ENCODE results near the gene MOCS3. TPM values are rescaled to one million over a fixed set of nuclear protein-coding genes. Genes with fewer than 3 reads are reported as not detected.

Gene MOCS3, protein sequence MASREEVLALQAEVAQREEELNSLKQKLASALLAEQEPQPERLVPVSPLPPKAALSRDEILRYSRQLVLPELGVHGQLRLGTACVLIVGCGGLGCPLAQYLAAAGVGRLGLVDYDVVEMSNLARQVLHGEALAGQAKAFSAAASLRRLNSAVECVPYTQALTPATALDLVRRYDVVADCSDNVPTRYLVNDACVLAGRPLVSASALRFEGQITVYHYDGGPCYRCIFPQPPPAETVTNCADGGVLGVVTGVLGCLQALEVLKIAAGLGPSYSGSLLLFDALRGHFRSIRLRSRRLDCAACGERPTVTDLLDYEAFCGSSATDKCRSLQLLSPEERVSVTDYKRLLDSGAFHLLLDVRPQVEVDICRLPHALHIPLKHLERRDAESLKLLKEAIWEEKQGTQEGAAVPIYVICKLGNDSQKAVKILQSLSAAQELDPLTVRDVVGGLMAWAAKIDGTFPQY
- 1 to 10 TPM; 3.0 to 5.6 (median 5.0) TPM for total RNA-seq
- 1 to 10 TPM; 3.3 to 3.8 TPM for polyA plus RNA-seq
- long read RNA-seq, donor 1, full-length matches to known transcripts = 84 of 84 reads
- long read RNA-seq, donor 1, partial matches to known transcripts = 0 of 84 reads
- long read RNA-seq, donor 1, other reads (novel, unspliced or antisense) = 0 of 84 reads
- long read RNA-seq, donor 2, full-length matches to known transcripts = 27 of 27 reads
- long read RNA-seq, donor 2, partial matches to known transcripts = 0 of 27 reads
- long read RNA-seq, donor 2, other reads (novel, unspliced or antisense) = 0 of 27 reads
- long read RNA-seq, donor 3, full-length matches to known transcripts = 22 of 22 reads
- long read RNA-seq, donor 3, partial matches to known transcripts = 0 of 22 reads
- long read RNA-seq, donor 3, other reads (novel, unspliced or antisense) = 0 of 22 reads

DNA sequence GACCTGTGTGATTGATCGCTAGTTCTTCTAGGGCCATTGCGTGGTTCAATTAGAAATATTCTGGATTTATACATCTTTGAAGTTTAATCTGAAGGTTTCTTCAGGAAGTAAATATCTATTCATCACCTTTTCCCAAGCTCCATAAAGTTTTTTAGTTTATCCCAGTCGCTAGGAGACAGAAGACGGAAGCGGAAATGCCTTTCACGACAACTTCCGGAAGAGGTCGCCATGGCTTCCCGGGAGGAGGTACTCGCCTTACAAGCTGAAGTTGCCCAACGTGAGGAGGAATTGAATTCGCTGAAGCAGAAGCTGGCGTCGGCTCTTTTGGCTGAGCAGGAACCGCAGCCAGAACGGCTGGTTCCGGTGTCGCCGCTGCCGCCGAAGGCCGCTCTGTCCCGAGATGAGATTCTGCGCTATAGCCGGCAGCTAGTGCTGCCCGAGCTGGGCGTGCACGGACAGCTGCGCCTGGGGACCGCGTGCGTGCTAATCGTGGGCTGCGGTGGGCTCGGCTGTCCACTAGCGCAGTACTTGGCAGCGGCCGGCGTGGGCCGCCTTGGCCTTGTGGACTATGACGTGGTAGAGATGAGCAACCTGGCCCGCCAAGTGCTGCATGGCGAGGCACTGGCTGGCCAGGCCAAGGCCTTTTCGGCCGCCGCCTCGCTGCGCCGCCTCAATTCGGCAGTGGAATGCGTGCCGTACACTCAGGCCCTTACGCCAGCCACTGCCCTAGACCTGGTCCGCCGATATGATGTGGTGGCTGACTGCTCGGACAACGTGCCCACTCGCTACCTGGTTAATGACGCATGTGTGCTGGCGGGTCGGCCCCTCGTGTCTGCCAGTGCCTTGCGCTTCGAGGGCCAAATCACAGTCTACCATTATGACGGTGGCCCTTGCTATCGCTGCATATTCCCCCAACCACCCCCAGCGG is at the start of gene MOCS3:
Gene MOCS3 (plus strand): TSS at position 204 of the 928 bp plus-strand sequence. CDS start 25 bp downstream, at position 229.
- DNase-seq = peak; percentile 78 to 83 (median 81)
- TF ChIP-seq EP300 (IDR thresholded peaks at IDR 0.05) = peak; percentile 40
- no peak for TF ChIP-seq POLR2A (IDR thresholded peaks at IDR 0.05)
- Histone ChIP-seq H3K27ac (peak within 1 kb of the TSS; percentile 84 to 86), H3K4me1 (ENCODE audit: insufficient read depth) (peaks cover 15% of the 10 kb centered on the region), H3K4me3 (peak within 1 kb of the TSS; percentile 85), H3K9me3 (no peaks in the 10 kb centered on the region), H3K36me3 (no peaks in the 10 kb centered on the region), H3K27me3 (no peaks in the 10 kb centered on the region)
- WGBS, 3 donors = 1 to 2% (median 1%) methylated on average over 45 to 67 of the region's 67 CpGs
- intact Hi-C loops (cut with DNase I) = no loop called here

GRCh38 chr20:50909413-50909812 is 49.2 kb upstream of the MOCS3 start:
- H3K27ac ChIP-seq = no peak overlapping the region
- no peak overlapping the region for H3K4me3 ChIP-seq
- WGBS, 3 donors = 88 to 94% (median 89%) methylated on average over 3 of the region's 3 CpGs
- DNase-seq = no peak
- H3K27me3 ChIP-seq = no peaks in the 10 kb centered on the region
- H3K4me1 ChIP-seq (ENCODE audit: insufficient read depth) = peaks cover 13% of the 10 kb centered on the region
- H3K36me3 ChIP-seq = no peaks in the 10 kb centered on the region
- no peaks in the 10 kb centered on the region for H3K9me3 ChIP-seq
- intact Hi-C loops (cut with DNase I) = no loop called here
- TF ChIP-seq EP300 (IDR thresholded peaks at IDR 0.05) = no peak
- TF ChIP-seq, protein P1, sequence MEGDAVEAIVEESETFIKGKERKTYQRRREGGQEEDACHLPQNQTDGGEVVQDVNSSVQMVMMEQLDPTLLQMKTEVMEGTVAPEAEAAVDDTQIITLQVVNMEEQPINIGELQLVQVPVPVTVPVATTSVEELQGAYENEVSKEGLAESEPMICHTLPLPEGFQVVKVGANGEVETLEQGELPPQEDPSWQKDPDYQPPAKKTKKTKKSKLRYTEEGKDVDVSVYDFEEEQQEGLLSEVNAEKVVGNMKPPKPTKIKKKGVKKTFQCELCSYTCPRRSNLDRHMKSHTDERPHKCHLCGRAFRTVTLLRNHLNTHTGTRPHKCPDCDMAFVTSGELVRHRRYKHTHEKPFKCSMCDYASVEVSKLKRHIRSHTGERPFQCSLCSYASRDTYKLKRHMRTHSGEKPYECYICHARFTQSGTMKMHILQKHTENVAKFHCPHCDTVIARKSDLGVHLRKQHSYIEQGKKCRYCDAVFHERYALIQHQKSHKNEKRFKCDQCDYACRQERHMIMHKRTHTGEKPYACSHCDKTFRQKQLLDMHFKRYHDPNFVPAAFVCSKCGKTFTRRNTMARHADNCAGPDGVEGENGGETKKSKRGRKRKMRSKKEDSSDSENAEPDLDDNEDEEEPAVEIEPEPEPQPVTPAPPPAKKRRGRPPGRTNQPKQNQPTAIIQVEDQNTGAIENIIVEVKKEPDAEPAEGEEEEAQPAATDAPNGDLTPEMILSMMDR (IDR thresholded peaks at IDR 0.05) = no peak

DNA sequence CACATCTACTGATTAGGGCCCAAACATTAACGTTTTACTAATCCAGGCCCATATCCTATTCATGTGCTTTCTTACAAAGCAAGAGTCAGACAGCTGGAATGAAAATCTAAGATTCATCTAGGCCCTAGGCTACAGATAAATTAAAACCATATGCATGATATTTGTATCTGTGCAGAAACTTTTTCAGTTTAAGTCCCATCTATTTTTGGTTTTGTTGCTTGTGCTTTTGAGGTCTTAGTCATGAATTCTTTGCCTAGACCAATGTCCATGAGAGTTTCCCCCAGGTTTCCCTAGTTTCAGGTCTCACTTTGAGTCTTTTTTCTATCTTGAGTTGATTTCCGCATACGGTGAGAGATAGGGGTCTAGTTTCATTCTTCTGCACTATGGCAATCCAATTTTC is 47.6 kb upstream of the MOCS3 start:
- no peaks in the 10 kb centered on the region for H3K27me3 ChIP-seq
- 50 to 78% (median 54%) methylated on average over 3 of the region's 3 CpGs for WGBS, 3 donors
- intact Hi-C loops (cut with DNase I) = no loop called here
- no peaks in the 10 kb centered on the region for H3K36me3 ChIP-seq
- DNase-seq = no peak
- H3K4me3 ChIP-seq = no peak overlapping the region
- H3K9me3 ChIP-seq = no peaks in the 10 kb centered on the region
- no peak overlapping the region for H3K27ac ChIP-seq
- H3K4me1 ChIP-seq (ENCODE audit: insufficient read depth) = peaks cover 13% of the 10 kb centered on the region
- TF ChIP-seq POLR2A (IDR thresholded peaks at IDR 0.05) (no peak), EP300 (IDR thresholded peaks at IDR 0.05) (no peak)
- TF ChIP-seq, protein P1 (IDR thresholded peaks at IDR 0.05) = no peak

DNA sequence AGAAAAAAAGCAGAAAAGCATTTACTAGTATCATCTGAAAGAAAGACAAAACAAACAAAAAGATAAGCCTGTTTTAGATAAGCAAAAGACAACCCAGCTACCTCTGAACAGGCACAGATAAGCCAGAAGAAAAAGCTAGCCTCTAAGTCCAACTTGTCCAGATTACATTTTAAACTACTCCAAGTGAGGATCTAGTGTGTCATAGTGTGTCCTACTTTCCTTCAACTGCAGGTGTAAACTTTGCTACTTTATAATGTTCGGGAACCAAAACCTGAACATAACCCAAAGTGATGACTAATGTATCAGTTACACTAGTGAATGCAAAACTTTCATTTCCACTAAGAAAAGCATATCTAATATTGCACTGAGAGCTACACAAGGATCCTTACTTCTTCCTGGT is 46.9 kb upstream of the MOCS3 start:
- Histone ChIP-seq H3K27me3 (no peaks in the 10 kb centered on the region), H3K36me3 (no peaks in the 10 kb centered on the region), H3K9me3 (no peaks in the 10 kb centered on the region), H3K27ac (no peak overlapping the region), H3K4me1 (ENCODE audit: insufficient read depth) (peaks cover 15% of the 10 kb centered on the region), H3K4me3 (no peak overlapping the region)
- intact Hi-C loops (cut with DNase I) = no loop called here
- WGBS, 3 donors = 19 to 29% (median 29%) methylated on average over 1 of the region's 1 CpG
- DNase-seq = no peak
- TF ChIP-seq EP300 (IDR thresholded peaks at IDR 0.05) = no peak
- TF ChIP-seq, protein P1 (IDR thresholded peaks at IDR 0.05) = no peak
- no peak for TF ChIP-seq POLR2A (IDR thresholded peaks at IDR 0.05)

Data from ovary (tissue), 10 donors.